COLO668 (cell line): ENCODE data around the gene SREBF1.

ENCODE experiments used
- DNase-seq: peaks from one replicate; lab custom pipeline; 2025; ENCODE audit not compliant: unreplicated experiment; lab: John Stamatoyannopoulos, UW

Gene SREBF1

DNA sequence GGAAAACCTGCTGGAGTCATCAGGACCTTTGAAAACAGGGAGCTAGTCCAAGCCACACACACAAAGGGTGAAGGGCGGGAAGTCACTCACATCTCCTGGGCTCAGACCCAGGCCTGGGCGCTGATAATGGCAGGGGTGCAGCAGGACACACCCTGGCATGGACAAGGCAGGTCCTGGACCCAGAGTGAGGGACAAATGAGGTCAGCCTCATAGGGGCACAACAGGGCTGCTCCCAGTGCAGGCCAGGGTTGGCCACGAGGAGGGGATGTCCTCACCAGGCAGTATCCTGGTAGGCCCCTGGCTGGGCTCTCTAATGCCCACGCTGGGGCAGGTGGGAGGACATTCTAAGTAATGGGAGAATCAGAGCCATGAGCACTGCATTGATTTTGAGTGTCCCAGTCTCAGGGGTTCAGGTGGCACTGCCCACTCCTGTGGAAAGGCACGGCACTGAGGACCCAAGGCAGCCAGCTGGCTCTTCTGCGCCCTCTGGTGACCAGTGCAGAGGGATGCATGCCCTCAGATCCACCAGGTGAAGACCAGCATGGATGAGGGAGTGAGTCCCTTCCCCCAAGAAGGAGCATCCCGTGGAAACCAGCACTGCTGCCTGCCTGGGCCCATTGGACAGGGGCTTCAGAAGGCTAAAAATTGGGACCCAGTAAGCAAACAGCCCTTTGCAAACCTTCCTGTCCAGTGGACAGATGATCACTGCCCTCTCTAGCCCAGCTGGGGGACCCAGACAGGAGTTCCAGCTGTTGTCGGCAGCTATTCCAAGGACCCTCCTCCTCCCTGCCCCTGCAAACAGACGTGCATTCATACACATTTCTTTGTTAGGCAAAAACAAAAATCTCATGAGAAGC lies 23.4 kb upstream of the SREBF1 start:
- DNase-seq: peak; percentile 56

DNA sequence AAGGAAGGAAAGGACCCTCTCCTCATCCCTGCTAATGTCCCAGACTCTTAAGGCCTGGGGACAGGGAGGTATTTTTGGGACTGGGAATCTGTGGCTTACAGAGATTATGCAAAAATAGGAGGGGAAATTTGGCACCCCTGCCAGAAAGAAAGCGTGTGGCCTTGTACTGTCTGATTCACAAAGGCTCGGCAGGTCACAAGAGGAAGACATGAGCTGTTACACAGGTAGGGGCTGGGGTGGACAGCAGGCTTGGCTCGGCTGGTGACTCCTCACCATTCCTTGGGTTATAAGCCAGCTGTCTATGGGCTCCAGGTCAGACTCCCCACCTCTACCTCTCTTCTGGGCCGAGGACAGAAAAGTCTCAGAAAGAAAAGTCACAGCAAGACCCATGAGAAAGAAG lies 20.7 kb upstream of the SREBF1 start:
- DNase-seq: no peak

DNA sequence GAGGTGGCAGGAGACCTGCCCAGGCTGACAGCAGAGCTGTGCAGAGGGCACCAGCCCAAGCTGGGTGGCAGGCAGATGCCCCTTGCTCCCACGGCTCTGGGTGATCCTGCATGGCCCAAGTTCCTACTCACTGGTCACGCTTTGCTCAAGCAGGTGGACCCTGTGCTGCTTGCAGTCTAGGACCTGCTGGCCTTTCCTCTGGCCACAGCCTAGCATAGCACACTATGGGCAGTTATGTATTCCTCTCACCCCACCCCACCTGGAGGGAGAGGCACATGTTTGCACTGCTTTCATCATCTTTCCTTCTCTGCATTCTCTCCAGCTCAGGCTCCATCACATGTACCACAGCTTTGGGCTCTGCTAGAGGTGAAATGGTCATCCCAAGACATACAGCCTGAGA lies 19.6 kb upstream of the SREBF1 start:
- no peak for DNase-seq

GRCh38 chr17:17855976-17856375 lies 19.2 kb upstream of the SREBF1 start:
- DNase-seq: no peak

DNA sequence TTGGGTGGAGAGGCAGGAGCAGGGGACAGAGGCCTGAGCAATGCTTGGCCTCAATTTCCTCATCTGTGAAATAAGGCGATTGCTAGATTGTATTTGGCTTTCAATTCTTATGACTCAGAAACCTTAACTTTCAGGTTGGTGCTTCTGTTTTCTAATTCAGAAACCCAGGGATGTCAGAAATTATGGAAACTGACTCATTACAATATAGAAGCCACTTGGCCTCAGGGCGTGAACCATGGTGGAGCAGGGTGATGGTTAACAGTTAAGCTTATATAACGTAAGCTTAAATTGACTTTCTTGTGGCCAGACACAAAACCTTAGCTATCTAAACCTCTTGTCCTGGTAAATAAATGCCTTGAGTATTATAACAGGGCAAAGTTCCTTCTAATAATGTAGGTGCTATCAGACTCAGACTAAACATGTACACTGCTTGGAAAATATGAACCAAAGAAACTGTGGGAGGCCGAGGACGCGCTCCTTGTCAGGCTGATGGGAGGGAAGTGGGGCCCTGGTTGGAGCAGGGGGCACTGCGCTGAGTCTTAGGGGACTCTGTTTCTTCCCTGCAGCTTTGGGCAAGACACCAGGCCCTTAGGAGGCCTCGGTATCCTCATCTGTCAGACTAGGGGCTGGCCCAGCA lies 17.1 kb upstream of the SREBF1 start:
- DNase-seq: no peak

DNA sequence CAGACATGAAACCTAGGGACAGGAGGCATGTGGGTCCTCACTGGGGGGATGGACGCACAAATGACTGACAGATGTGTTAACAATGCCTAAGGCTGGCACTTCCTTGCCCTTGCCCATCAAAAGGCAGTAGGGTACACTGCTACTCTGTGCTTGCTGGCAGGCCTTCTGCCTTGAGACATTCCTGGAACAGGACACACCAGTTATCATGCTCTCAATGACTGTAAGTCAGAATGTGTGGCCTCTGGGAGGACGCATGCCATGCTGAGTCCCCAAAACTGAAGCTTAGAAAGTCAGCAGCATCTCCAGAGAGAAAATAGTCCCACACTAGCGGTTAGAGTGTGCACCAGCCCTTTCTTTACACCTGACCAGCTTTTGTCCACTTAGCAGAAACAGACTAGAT lies 16.1 kb upstream of the SREBF1 start:
- DNase-seq: no peak

GRCh38 chr17:17851103-17852002 lies 14.6 kb upstream of the SREBF1 start:
- DNase-seq: no peak

DNA sequence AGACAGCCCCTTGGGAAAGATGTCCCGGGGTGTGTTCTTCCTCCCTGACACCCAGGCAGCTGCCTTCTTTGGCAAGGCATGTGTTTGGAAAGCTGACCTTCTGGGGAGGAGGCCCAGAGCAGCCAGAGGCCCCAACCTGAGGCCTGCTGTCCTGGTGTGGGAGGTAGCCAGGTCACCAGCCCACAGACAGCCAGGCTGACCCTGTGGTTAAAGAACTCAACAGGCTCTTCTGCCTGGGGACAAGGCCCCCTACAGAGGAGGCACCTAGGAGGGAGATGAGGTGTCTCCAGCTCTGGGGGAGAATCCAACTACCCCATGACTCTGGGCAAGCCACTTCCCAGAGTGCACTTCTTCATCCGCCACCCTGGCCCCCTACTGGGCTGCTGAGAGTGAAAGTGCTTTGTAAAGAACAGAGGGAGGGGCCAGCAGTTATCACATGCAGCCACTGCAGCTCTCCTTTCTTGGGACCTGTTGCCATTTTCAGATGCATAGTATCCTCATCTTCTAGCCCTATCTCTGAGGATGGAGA lies 13.1 kb upstream of the SREBF1 start:
- DNase-seq: peak; percentile 23

GRCh38 chr17:17849147-17849820 lies 12.5 kb upstream of the SREBF1 start:
- peak; percentile 24 for DNase-seq

DNA sequence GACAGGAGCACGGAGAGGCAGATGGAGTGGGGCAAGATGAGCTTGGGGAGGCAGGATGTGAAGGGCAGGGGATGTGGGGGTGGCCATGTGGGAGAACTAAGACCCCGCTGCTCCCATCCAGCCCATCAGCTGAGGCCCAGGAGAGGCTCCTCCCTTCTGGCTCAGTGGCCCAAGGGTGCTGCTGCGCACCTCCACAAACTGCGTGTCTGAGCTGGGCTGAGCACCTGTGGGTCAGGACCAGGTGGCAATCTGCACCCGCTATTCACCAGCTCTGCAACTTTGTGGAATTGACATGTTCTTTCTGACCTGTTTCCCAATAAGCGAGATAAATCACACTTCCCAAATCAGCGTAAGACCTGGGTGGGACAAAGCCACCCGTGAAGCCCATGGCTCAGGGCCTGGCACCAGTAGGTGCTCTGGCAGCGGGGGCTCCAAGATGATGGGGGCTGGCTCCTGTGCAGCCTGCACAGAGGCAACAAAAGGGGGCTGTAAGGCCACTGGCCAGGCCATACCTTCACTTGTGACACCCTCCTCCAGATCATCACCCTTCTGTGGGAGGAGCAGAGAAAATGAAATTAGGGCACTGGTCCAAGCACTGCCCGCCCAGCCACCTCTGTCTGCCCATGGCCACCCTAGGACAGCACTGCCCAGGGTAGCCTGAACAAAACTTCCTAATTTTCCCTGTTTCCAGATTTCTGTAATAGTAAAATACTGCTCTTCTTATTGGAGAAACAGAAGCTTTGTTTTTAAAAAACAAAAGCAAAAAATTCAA lies 11.7 kb upstream of the SREBF1 start:
- no peak for DNase-seq

DNA sequence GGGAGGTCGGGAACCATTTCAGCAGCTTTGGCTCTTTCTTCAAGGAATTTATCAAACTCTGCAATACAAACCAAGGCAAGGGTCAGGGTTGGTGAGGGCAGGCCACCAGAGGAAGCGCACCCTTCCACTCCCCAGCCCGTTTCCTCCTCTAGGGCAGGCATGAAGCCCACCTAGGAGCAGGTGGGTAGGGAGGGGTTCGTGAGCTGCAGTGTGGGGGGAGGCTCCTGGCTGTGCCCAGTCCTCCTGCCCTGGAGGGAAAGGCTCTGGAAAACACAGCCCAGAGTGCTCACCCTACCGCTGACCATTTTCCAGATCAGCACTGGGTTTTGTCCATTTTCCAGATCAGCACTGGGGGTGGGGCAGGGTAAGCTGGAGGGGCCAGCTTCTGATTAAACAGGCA lies 10.9 kb upstream of the SREBF1 start:
- no peak for DNase-seq

DNA sequence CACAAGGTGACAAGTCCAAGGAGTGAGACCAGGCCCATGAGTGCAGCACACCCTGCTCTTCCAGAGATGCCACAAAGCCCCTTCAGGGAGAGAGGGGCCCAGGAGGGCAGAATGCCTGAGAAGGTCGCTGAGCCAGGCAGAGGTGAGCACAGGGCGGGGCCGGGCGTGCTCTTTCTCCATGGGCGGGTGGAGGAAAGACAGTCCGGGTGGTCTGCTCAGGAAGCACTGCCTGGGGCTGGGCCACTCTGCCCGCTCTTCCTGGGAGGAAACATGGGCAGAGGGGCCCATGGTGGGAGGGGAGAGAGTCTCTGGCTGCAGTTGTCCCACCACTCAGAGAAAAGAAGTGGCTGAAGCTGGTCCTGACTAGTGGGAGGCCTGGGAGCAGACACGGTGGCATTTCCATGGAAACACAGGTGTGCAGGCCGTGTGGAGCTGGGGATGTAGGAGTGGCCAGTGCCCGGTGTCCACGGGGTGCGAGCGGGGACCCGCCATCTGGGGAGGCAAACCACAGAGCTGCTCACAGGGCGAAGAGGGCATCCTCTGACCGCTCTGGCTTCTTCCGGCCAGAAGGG lies 10.4 kb upstream of the SREBF1 start:
- DNase-seq: no peak

DNA sequence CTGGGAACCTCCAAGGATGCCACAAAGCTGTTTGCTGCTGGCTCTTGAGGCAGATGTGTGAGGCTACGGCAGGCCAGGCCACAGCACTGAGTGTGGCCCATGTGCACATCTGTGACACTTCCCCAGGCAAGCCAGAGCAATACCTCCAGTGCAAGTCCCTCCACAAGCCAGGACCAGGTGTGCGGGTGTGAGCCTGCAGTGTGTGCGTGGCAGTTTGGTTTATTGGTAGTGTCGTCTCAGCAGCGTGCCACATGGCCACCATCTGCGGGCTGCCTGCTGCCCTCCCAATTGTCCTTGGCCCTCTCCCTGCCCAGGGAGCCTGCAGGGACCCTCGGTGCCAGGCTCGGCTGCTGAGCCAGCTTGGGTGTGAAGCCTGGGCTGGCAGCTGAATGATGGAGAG lies 9.9 kb upstream of the SREBF1 start:
- no peak for DNase-seq

GRCh38 chr17:17846003-17846402 lies 9.2 kb upstream of the SREBF1 start:
- DNase-seq: no peak

GRCh38 chr17:17845046-17845775 lies 8.4 kb upstream of the SREBF1 start:
- peak; percentile 35 for DNase-seq

DNA sequence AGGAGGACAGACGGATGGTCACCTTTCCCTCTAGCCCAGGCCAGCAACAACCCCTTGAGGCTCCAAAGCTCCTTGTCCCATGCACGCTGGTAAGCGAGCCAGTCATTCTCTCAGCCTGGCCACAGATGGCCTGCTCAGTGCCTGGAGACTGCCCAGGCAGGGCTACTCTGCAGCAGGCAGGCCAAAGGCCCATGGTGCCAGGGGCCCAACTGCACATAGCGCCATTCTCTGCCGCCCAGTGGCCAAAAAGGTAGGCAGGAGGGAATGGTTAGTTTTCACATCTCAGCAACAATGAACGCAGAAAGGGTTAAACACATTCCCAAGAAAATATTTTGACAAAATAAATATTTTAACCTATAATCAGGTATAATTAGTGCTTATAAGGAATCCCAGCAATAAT lies 7.7 kb upstream of the SREBF1 start:
- DNase-seq: no peak

GRCh38 chr17:17844079-17844478 lies 7.3 kb upstream of the SREBF1 start:
- DNase-seq: no peak

DNA sequence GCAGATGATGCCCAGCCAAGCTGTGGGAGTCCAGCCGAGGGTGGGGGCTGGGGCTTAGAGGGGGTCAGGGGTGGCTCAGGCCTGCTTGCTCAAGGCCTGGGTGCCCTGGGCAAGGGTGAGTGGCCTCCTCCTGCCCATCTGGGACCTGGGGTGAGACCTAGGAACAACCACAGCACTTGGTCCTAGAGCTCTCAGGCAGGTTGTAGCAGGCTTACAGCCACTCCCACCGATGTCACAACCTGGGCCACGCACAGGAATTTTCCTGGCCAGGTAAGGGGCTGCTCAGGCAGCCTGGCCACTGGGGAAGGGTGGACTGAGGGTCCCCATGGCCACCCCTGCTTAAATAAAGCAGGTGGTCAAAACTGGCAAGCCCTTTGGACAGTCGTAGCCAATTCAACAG lies 6.3 kb upstream of the SREBF1 start:
- no peak for DNase-seq
